GM19467 (cell line): ENCODE results near the gene FOXB1.

Experiments used
- ATAC-seq: cut with Tn5 transposase; IDR thresholded peaks from one replicate; pipeline ENCODE4 v1.9.1; 2021; ENCODE audit warnings: mild to moderate bottlenecking, moderate library complexity; ENCODE audit not compliant: unreplicated experiment

FOXB1 gene

DNA sequence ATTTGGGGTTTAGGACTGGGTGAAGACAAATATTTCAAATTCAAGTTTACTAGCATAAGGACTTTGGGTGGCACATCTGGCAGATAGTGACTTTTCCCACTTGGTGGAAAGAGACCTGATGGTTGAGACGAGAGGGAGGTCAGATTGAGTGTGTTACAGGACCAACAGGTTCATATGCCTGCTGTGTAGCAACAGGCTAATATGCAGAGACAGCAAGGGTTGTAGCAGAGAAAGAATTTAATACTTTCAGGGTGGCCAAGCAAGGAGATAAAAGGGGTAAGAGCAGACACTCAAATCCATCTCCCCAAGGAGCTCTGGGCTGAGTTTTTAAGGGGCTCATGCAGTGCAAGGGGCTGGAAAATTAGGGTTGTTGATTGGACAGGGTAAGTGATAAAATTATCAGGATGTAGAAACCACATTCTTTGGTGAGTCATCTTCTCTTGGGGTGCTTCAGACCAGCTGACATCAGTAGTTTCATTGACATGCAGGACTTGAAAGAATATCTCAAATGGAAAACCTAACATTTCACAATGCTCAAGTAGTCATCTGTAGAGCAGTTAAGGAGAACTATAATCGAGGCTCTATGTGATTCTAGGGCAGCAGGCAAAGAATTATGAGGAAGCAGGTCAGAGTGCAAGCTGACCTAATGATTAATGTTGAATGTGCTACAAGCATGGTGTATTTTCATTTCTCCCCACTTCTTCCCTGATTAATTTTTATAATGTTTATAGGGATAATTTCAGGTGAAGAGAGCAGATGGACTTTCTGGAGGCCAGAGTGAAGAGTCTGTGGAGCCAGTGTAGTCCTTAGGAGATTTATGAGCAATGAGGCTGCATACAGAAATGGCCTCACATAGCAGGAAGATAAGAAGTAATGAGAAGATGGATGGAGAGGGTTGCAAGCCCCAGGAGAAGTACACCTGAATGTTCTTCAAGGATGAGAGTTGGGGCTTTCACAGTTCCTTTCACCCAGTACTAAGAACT, 13.7 kb downstream of the FOXB1 start:
- no peak for ATAC-seq

DNA sequence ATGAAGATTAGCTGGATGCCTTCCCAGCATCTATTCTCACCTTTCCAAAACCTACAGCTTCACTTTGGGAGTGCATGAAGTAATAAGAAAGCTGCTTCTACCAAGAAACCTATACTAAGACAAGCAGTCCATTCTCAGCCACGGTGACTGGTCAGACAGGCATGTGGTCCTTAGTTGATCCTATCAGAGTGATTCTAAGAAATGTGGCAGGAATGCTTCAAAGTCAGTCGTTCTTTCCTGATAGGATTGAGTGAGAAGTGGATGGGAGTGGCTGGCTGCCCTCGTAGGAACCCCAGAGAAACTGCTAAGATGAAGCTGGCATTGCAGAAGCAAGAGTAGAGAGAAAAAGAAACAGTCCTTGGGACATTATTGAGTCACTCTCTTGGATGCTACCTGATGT, 16.6 kb downstream of the FOXB1 start:
- no peak for ATAC-seq

DNA sequence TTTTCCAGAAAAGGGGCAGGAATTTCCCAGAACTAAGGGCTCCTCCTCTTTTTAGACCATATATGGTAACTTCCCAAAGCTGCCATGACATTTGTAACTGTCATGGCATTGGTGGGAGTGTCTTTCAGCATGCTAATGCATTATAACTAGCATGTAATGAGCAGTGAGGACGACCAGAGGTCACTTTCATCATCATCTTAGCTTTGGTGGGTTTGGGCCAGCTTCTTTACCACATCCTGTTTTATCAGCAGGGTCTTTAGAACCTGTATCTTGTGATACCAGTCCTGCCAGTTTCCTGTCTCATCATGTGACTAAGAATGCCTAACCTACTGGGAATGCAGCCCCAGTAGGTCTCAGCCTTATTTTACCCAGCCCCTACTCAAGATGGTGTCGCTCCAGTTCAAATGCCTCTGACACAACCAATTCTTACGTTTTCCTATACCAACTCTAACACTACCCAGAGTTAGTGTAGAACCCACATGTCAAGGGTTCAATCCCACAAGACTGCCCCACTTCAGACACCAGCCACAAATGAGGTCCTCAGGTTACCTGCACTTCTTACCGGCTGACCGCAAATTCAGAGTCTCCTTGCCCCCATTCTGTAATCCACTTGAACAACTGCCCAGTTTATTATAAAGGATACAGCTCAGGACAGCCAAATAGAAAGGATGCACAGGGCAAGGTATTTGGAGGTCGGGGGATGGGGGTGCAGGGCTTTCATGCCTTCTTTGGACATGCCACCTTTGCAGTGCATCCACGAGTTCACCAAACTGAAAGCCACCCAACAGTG, 17.7 kb downstream of the FOXB1 start:
- ATAC-seq, result no peak

DNA sequence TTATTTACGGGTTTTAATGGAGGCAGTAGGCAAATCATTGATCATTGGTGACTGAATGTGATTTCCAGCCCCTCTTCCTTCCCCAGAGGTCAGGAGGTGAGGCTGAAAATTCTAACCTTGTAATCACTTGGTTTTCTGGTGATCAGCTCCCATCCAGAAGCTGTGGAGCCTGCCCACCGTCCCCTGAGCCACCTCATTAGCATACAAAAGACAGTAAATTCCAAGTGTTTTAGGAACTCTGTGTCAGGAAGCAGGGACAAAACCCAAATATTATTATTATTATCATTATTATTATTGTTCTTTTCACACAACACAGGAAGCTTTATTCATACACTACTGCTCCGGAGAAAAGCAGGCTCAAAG, 18.2 kb downstream of the FOXB1 start:
- no peak for ATAC-seq

- no peak for ATAC-seq
Measured at GRCh38 chr15:60026555-60026954, 22.4 kb downstream of the FOXB1 start.

- no peak for ATAC-seq
Measured at GRCh38 chr15:60035344-60035743, 31.2 kb downstream of the FOXB1 start.

- no peak for ATAC-seq
Measured at GRCh38 chr15:60039316-60039715, 35.2 kb downstream of the FOXB1 start.

DNA sequence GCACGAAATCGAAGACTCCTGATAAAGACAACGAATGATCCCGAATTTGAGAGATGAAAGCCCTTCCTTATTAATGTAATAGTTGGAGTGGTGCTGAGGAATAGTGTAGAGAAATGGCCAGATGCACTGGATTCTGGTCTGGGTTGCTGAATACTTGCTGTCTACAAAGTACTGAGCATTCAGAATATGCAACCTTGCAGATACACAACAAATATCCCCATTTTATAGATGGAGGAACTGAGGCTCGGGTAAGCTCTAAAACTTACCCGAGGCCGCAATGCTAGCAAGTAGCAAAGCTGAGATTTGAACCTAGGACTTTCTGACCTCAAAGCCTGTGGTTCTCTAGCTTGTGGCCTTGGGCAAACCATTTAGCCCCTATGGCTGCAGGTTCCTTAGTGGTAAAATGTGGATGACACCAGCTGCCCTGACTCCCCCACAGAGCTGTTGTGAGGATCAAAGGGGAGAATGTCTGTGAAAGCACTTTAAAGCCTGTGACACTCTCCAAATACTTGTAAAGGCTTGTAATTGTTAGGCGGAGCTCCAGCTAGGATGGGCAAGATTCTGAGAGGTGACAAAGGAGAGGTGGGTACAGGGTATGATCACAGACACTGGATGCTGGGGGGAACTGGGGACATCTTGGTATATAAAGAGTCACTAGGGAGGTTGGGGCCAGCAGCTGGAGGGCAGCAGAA, 39.8 kb downstream of the FOXB1 start:
- ATAC-seq, result no peak

DNA sequence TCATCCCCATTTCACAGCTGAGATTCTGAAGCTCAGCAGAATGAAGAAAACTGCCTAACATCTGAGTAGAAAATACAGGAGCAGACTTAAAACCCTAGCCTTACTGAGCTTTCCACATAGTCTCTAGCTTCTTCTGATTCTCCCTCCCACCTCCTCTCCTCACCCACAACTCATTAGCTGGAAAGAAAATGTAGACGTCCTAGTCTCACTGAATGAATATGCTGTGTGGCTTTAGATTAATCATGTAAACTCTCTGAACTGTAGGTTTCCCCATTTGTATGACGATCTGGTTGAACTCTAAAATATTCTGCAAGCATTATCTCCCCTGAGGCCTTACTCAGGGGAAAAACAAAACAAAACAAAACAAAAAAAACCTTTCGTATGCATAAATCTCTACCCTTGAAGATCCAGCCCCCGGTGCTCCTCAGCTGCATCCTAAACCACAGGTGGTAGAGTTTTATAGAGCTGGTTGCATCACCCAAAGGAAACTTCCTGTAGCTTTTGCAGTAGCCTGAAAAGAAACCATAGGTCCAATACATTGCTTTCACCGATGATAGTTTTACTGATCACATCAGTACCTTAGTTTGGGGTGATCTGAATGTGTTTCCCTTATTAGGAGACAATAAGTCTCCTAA, 40.6 kb downstream of the FOXB1 start:
- no peak for ATAC-seq

- no peak for ATAC-seq
Measured at GRCh38 chr15:60047701-60048100, 43.6 kb downstream of the FOXB1 start.

GRCh38 chr15:60049948-60050347, 45.8 kb downstream of the FOXB1 start:
- no peak for ATAC-seq

DNA sequence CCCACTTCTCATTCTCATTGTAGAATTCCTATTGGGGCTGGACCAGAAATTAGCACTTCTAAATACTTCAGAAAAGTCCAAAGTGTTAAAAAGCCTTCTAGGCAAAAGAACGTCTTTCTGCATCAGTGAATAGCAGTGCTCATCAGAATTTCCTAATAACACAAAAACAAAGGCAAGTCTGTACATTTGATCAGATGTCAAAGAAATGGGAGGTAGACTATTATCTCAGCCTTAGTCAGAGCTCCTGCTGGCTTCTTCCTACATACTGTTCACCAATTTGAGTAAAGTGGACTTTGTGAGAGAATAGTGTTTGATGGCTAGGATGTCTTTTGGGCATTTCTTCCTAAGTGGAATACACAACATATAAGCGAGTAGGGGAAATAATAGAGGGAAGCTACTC, 48.7 kb downstream of the FOXB1 start:
- ATAC-seq, result no peak

GRCh38 chr15:60054472-60054871, 50.4 kb downstream of the FOXB1 start:
- no peak for ATAC-seq
